H1 (cell line): Measurements from ENCODE around the gene QRSL1. TPM values are rescaled to one million over a fixed set of nuclear protein-coding genes. Genes with fewer than 3 reads are reported as not detected.

Experiments
- CTCF ChIA-PET: fragments of 300-600 bp; sonication (Branson Sonifier 250); formaldehyde crosslinking; loops from one replicate; lab custom pipeline; 2021; ENCODE audit not compliant: partially characterized antibody; lab: Charles Lee
- POLR2A ChIA-PET: fragments of 300-600 bp; sonication (Branson Sonifier 250); formaldehyde crosslinking; loops from one replicate; lab custom pipeline; 2021; ENCODE audit warnings: inconsistent platforms; ENCODE audit not compliant: partially characterized antibody; lab: Charles Lee
- DNase-seq, 2 experiments: peaks; one replicate each; pipeline versions ENCODE4 v3.0.0 to v3.0.0-alpha.2; 2010 to 2022; ENCODE audit warnings: low spot score in 2 of 2, low read depth in 1 of 2, mixed read lengths in 1 of 2
- FAIRE-seq: peaks from 2 replicates; lab custom pipeline; 2011; peaks lifted over from hg19 to GRCh38; lab: Jason Lieb, UNC
- H2AFZ ChIP-seq: 2 replicates; pipeline ENCODE4 v1.8.1; 2012; ENCODE audit warnings: low read length, inconsistent platforms
- H2AK5ac ChIP-seq: 2 replicates; pipeline ENCODE4 v1.6.1; 2013; ENCODE audit warnings: low read depth, low read length
- H2BK120ac ChIP-seq: replicated peaks from 2 replicates; pipeline ENCODE3; 2013; ENCODE audit warnings: low read depth, low read length, inconsistent platforms
- H2BK12ac ChIP-seq: 2 replicates; pipeline ENCODE4 v1.6.1; 2013; ENCODE audit warnings: low read depth, low read length
- H2BK15ac ChIP-seq: 2 replicates; pipeline ENCODE4 v1.6.1; 2013; ENCODE audit warnings: low read length
- H2BK20ac ChIP-seq: 2 replicates; pipeline ENCODE4 v1.6.1; 2013; ENCODE audit warnings: low read length
- H2BK5ac ChIP-seq: 2 replicates; pipeline ENCODE4 v1.6.1; 2013; ENCODE audit warnings: low read depth, low read length
- H3K14ac ChIP-seq: 2 replicates; pipeline ENCODE4 v1.6.1; 2013; ENCODE audit warnings: inconsistent platforms; ENCODE audit not compliant: insufficient read length
- H3K18ac ChIP-seq: 2 replicates; pipeline ENCODE4 v1.6.1; 2013; ENCODE audit warnings: low read length; ENCODE audit errors: extremely low read depth
- H3K23ac ChIP-seq: 2 replicates; pipeline ENCODE4 v1.6.1; 2013; ENCODE audit warnings: inconsistent platforms; ENCODE audit not compliant: insufficient read length
- H3K23me2 ChIP-seq: 2 replicates; pipeline ENCODE4 v1.6.1; 2013; ENCODE audit warnings: low read depth, low read length
- H3K27ac ChIP-seq: 2 replicates; pipeline ENCODE4 v1.6.1; 2011; ENCODE audit warnings: low read depth, low read length, inconsistent platforms
- H3K27me3 ChIP-seq, 4 experiments: replicated peaks in 1 of 4; 1 replicate in 1 of 4; 2 replicates in 3 of 4; pipeline versions ENCODE4 v1.6.1 to v1.8.1; 2011 to 2013; ENCODE audit warnings: low read length in 3 of 4, mild to moderate bottlenecking in 3 of 4, inconsistent platforms in 2 of 4, mixed read lengths in 2 of 4, moderate library complexity in 1 of 4; ENCODE audit not compliant: control insufficient read depth in 3 of 4, insufficient read depth in 3 of 4; ENCODE audit errors: extremely low read depth in 1 of 4
- H3K36me3 ChIP-seq, 4 experiments: 2 replicates each; pipeline versions ENCODE4 v1.6.1 to v1.8.1; 2011 to 2013; ENCODE audit warnings: mild to moderate bottlenecking in 4 of 4, low read length in 3 of 4, moderate library complexity in 2 of 4, control low read depth in 1 of 4, inconsistent platforms in 1 of 4; ENCODE audit not compliant: insufficient read depth in 4 of 4, control insufficient read depth in 2 of 4
- H3K4ac ChIP-seq: replicated peaks from 2 replicates; pipeline ENCODE3; 2013; ENCODE audit warnings: low read length, low read depth, mixed read lengths, inconsistent platforms; ENCODE audit not compliant: insufficient read length
- H3K4me1 ChIP-seq, 4 experiments: replicated peaks in 1 of 4; 1 replicate in 1 of 4; 2 replicates in 3 of 4; pipeline versions ENCODE4 v1.6.1 to v1.8.1; 2011 to 2013; ENCODE audit warnings: low read length in 3 of 4, inconsistent platforms in 2 of 4, mixed read lengths in 1 of 4; ENCODE audit not compliant: insufficient read depth in 4 of 4, control insufficient read depth in 3 of 4
- H3K4me2 ChIP-seq, 2 experiments: 2 replicates each; pipeline versions ENCODE4 v1.6.1 to v1.8.1; 2011 to 2013; ENCODE audit warnings: low read depth in 2 of 2, low read length in 2 of 2, control low read depth in 1 of 2, inconsistent platforms in 1 of 2, mild to moderate bottlenecking in 1 of 2; ENCODE audit not compliant: insufficient read depth in 1 of 2
- H3K4me3 ChIP-seq, 4 experiments: fragments of 200-600, 300-600 bp in 1 of 4; sonication (generic), shearing (Covaris generic), sonication (Bioruptor Twin) in 1 of 4; 2 replicates each; pipeline versions ENCODE4 v1.5.1 to v1.8.1; 2011 to 2016; ENCODE audit warnings: low read length in 4 of 4, low read depth in 3 of 4, control low read depth in 2 of 4, inconsistent platforms in 2 of 4, mild to moderate bottlenecking in 2 of 4, mixed read lengths in 1 of 4, moderate library complexity in 1 of 4; ENCODE audit not compliant: insufficient read depth in 2 of 4; ENCODE audit errors: extremely low read depth in 1 of 4
- H3K56ac ChIP-seq: replicated peaks from 2 replicates; pipeline ENCODE3; 2013; ENCODE audit warnings: low read depth, mild to moderate bottlenecking, mixed read lengths, low read length, inconsistent platforms; ENCODE audit not compliant: insufficient read length
- H3K79me1 ChIP-seq: 2 replicates; pipeline ENCODE4 v1.6.1; 2013; ENCODE audit warnings: low read depth, low read length, control low read depth
- H3K79me2 ChIP-seq, 2 experiments: 2 replicates each; pipeline versions ENCODE4 v1.6.1 to v1.8.1; 2012 to 2013; ENCODE audit warnings: low read length in 2 of 2, mild to moderate bottlenecking in 2 of 2, inconsistent platforms in 1 of 2; ENCODE audit not compliant: insufficient read depth in 2 of 2, control insufficient read depth in 1 of 2
- H3K9ac ChIP-seq, 4 experiments: replicated peaks in 1 of 4; 1 replicate in 1 of 4; 2 replicates in 3 of 4; pipeline versions ENCODE4 v1.6.1 to v1.8.1; 2011 to 2013; ENCODE audit warnings: low read depth in 3 of 4, low read length in 3 of 4, control low read depth in 2 of 4, mild to moderate bottlenecking in 2 of 4, moderate library complexity in 2 of 4, inconsistent platforms in 1 of 4; ENCODE audit errors: extremely low read depth in 1 of 4
- H3K9me3 ChIP-seq, 2 experiments: 2 replicates each; pipeline versions ENCODE4 v1.6.1 to v1.8.1; 2012 to 2013; ENCODE audit warnings: mild to moderate bottlenecking in 2 of 2, moderate library complexity in 2 of 2, control low read depth in 1 of 2, inconsistent platforms in 1 of 2, low read depth in 1 of 2, low read length in 1 of 2, mixed read lengths in 1 of 2; ENCODE audit not compliant: insufficient read depth in 2 of 2
- H4K20me1 ChIP-seq, 2 experiments: replicated peaks in 1 of 2; 2 replicates each; pipeline versions ENCODE3 to v1.8.1; 2011 to 2013; ENCODE audit warnings: inconsistent platforms in 2 of 2, low read length in 2 of 2, mild to moderate bottlenecking in 1 of 2; ENCODE audit not compliant: insufficient read depth in 2 of 2, control insufficient read depth in 1 of 2
- H4K5ac ChIP-seq: 2 replicates; pipeline ENCODE4 v1.6.1; 2013; ENCODE audit warnings: low read length, low read depth, mixed read lengths, inconsistent platforms; ENCODE audit not compliant: insufficient read length
- H4K8ac ChIP-seq: 2 replicates; pipeline ENCODE4 v1.8.0; 2013; ENCODE audit warnings: mild to moderate bottlenecking, moderate library complexity, low read length, inconsistent platforms; ENCODE audit not compliant: insufficient read depth; ENCODE audit errors: extremely low read depth
- H4K91ac ChIP-seq: replicated peaks from 2 replicates; pipeline ENCODE3; 2013; ENCODE audit warnings: low read length, mixed read lengths, inconsistent platforms; ENCODE audit not compliant: insufficient read length
- BCL11A ChIP-seq, 2 experiments: IDR thresholded peaks; one replicate each; pipeline ENCODE4 v1.6.1; 2011; ENCODE audit warnings: low read depth in 2 of 2, low read length in 2 of 2, mild to moderate bottlenecking in 2 of 2
- BRCA1 ChIP-seq: IDR thresholded peaks from 2 replicates; pipeline ENCODE4 v1.6.1; 2012; ENCODE audit warnings: low read depth, low read length, improper control_type of control experiment
- CBX5 ChIP-seq: fragments of 300-800, 300-1000 bp; sonication (generic); IDR thresholded peaks from 2 replicates; pipeline ENCODE4 v1.7.1; 2016; ENCODE audit warnings: antibody characterized with exemption, low read length, low read depth
- CHD2 ChIP-seq: IDR thresholded peaks from 2 replicates; pipeline ENCODE4 v1.6.1; 2012; ENCODE audit warnings: low read length, improper control_type of control experiment
- E2F6 ChIP-seq: IDR thresholded peaks from 2 replicates; pipeline ENCODE4 v1.6.1; 2012; ENCODE audit warnings: inconsistent platforms
- EP300 ChIP-seq, 2 experiments: IDR thresholded peaks; 1 replicate in 1 of 2; 2 replicates in 1 of 2; pipeline ENCODE4 v1.6.1; 2011 to 2012; ENCODE audit warnings: low read depth in 2 of 2, low read length in 2 of 2, mild to moderate bottlenecking in 2 of 2, borderline replicate concordance in 1 of 2, inconsistent platforms in 1 of 2, moderate library complexity in 1 of 2
- HDAC2 ChIP-seq, 2 experiments: fragments of 300-600 bp in 1 of 2; sonication (generic) in 1 of 2; IDR thresholded peaks; 2 replicates each; pipeline ENCODE4 v1.6.1; 2011 to 2012; ENCODE audit warnings: low read depth in 2 of 2, low read length in 2 of 2, mild to moderate bottlenecking in 2 of 2, moderate library complexity in 2 of 2, borderline replicate concordance in 1 of 2, inconsistent platforms in 1 of 2
- JUN ChIP-seq: IDR thresholded peaks from 2 replicates; pipeline ENCODE4 v1.6.1; 2011; ENCODE audit warnings: low read depth, mild to moderate bottlenecking, improper control_type of control experiment, low read length
- JUND ChIP-seq: IDR thresholded peaks from 2 replicates; pipeline ENCODE4 v1.6.1; 2011; ENCODE audit warnings: mild to moderate bottlenecking, improper control_type of control experiment, low read length
- RAD21 ChIP-seq, 2 experiments: IDR thresholded peaks in 1 of 2; conservative IDR thresholded peaks in 1 of 2; 2 replicates each; pipeline ENCODE4 v1.6.1; 2011; ENCODE audit warnings: low read depth in 2 of 2, low read length in 2 of 2, improper control_type of control experiment in 1 of 2, inconsistent platforms in 1 of 2, mild to moderate bottlenecking in 1 of 2, moderate library complexity in 1 of 2
- RFX5 ChIP-seq: IDR thresholded peaks from 2 replicates; pipeline ENCODE4 v1.6.1; 2011; ENCODE audit warnings: low read depth, low read length, improper control_type of control experiment, borderline replicate concordance
- SP1 ChIP-seq: IDR thresholded peaks from 2 replicates; pipeline ENCODE4 v1.6.1; 2011; ENCODE audit warnings: low read depth, low read length
- SP2 ChIP-seq: IDR thresholded peaks from 2 replicates; pipeline ENCODE4 v1.6.1; 2012; ENCODE audit warnings: mild to moderate bottlenecking, low read length, inconsistent platforms
- TBP ChIP-seq: IDR thresholded peaks from 2 replicates; pipeline ENCODE4 v1.6.1; 2011; ENCODE audit warnings: low read depth, low read length, improper control_type of control experiment
- WGBS, 2 experiments: shearing (Covaris generic) in 1 of 2; methylation state at CpG; one replicate each; pipeline versions ENCODE4 v1.1.6 to v1.1.7; 2013 to 2015; ENCODE audit warnings: low lambda C conversion rate in 2 of 2, mixed read lengths in 2 of 2, inconsistent platforms in 1 of 2, low coverage in 1 of 2, missing lambda C conversion rate in 1 of 2; ENCODE audit not compliant: insufficient replicate concordance in 2 of 2, insufficient coverage in 1 of 2, insufficient read length in 1 of 2; ENCODE audit errors: extremely low coverage in 1 of 2, missing lambda C conversion rate in 1 of 2; 5-methylcytosine and 5-hydroxymethylcytosine counted together
- polyA plus RNA-seq, 7 experiments: library from polyadenylated mRNA; depleted of rRNA in 3 of 7; stranded (reverse) in 5 of 7; unstranded in 2 of 7; fragments of >200 nt in 5 of 7; fragments of 200-250 nt in 2 of 7; gene quantifications; 1 replicate in 5 of 7; 2 replicates in 1 of 7; 4 replicates in 1 of 7; pipeline versions ENCODE4 v1.2.1 to v1.2.3, GENCODE V29; 2011 to 2013; ENCODE audit warnings: missing spikeins in 2 of 7, mixed read lengths in 2 of 7
- total RNA-seq: library from RNA; stranded (reverse); fragmentation: NEBNext Ultra II Directional; extraction: Animal tissue kit (Norgen Biotek cat#: 25700); gene quantifications from 2 replicates; pipeline ENCODE4 v1.2.1, GENCODE V29; 2021

Gene QRSL1
- total and polyA plus RNA-seq, 2 of the 8 experiments (the other 6 are each of a cell fraction or from before 2014, with no cell fraction given): 7.8 to 22.2 TPM

DNA sequence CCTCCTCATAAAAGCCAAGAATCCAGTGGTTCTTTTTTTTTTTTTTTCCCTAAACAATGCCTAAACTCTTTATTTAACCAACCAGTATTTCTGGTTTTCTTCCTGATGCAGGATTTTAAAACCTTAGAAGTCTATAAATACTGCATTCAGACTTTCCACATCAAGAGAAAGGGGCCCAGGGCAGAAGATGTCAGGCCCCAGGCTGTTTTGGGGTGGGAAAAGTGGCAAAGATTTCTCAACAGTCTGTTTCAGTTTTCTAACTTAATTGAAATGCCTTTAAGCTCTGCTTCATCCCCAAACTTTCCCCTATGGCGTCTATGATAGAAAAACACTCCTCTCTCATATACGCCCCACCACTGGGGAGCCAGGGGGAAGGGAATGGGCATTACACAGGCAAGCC, 33.1 kb downstream of the QRSL1 start:
- Histone ChIP-seq H3K4me3 (no peak overlapping the region), H3K79me1 (no peaks in the 10 kb centered on the region), H4K20me1 (no peaks in the 10 kb centered on the region), H2BK15ac (no peak overlapping the region), H2BK12ac (no peak overlapping the region), H2AK5ac (no peak overlapping the region), H2BK5ac (no peak overlapping the region), H3K4me1 (peaks cover 4 to 13% (median 9%) of the 10 kb centered on the region in 4 experiments; a peak in 5 of 7 replicates), H2BK20ac (no peak overlapping the region), H3K27ac (no peak overlapping the region), H4K91ac (no peak overlapping the region), H3K18ac (no peak overlapping the region), H3K14ac (no peak overlapping the region), H2BK120ac (no peak overlapping the region), H3K9me3 (peaks cover 3 to 5% of the 10 kb centered on the region in 2 experiments; a peak in 3 of 4 replicates), H3K36me3 (peaks cover 0 to 43% (median 12%) of the 10 kb centered on the region in 4 experiments; a peak in 4 of 8 replicates), H3K4me2 (no peak overlapping the region), H3K27me3 (no peaks in the 10 kb centered on the region), H3K23ac (no peak overlapping the region), H3K9ac (no peak overlapping the region), H3K56ac (no peak overlapping the region), H3K23me2 (no peaks in the 10 kb centered on the region), H3K79me2 (no peaks in the 10 kb centered on the region), H4K5ac (no peak overlapping the region), H2AFZ (no peak overlapping the region), H3K4ac (no peak overlapping the region), H4K8ac (no peak overlapping the region)
- POLR2A ChIA-PET: no interaction called here
- FAIRE-seq (no peak), DNase-seq (no peak)
- WGBS, 2 experiments: 78% methylated on average over 2 of the region's 2 CpGs; no CpG with 5 or more reads in 1 of the 2 experiments
- CTCF ChIA-PET: no interaction called here
- TF ChIP-seq BCL11A (IDR thresholded peaks at IDR 0.05; ENCODE audit: low read depth in 2 of 2, low read length in 2 of 2) (no peak), BRCA1 (no peak), E2F6 (no peak), EP300 (IDR thresholded peaks at IDR 0.05; ENCODE audit: borderline replicate concordance in 1 of 2, low read depth in 2 of 2, low read length in 2 of 2) (no peak), SP1 (no peak), RAD21 (IDR thresholded peaks at IDR 0.05 in 1 of 2, conservative IDR thresholded peaks at IDR 0.05 in 1 of 2; ENCODE audit: low read depth in 2 of 2, low read length in 2 of 2) (no peak), RFX5 (no peak), JUND (no peak), JUN (no peak), SP2 (no peak), CBX5 (no peak), CHD2 (no peak), HDAC2 (IDR thresholded peaks at IDR 0.05; ENCODE audit: borderline replicate concordance in 1 of 2, low read depth in 2 of 2, low read length in 2 of 2) (no peak), TBP (no peak)
